Endothelial cell of umbilical vein (primary cell): ENCODE results near the gene GALNT13. TPM values are rescaled to one million over a fixed set of nuclear protein-coding genes. Genes with fewer than 3 reads are reported as not detected.

ENCODE experiments used
- BruUV-seq: library from RNA; stranded (reverse); fragments of 400-500 nt; replicated peaks from 2 replicates; lab custom pipeline; 2021; lab: Mats Ljungman, UMichigan
- CTCF ChIA-PET: fragments of 300-600, 350-600 bp; sonication (Branson Sonifier 250); formaldehyde crosslinking; loops from one replicate; lab custom pipeline; 2021; ENCODE audit warnings: antibody characterized with exemption, inconsistent platforms; lab: Charles Lee
- POLR2A ChIA-PET: fragments of 300-600, 350-600 bp; sonication (Branson Sonifier 250); formaldehyde crosslinking; loops from one replicate; lab custom pipeline; 2021; ENCODE audit warnings: antibody characterized with exemption, inconsistent platforms; lab: Charles Lee
- DNase-seq: peaks from one replicate; pipeline ENCODE4 v3.0.0-alpha.2; 2011; ENCODE audit warnings: low read depth, low spot score
- FAIRE-seq: peaks from 2 replicates; lab custom pipeline; 2011; peaks lifted over from hg19 to GRCh38; lab: Jason Lieb, UNC
- H2AFZ ChIP-seq: 2 replicates; pipeline ENCODE4 v1.6.0; 2012; ENCODE audit warnings: low read depth, low read length, control low read depth, inconsistent platforms
- H3K27ac ChIP-seq: 2 replicates; pipeline ENCODE4 v1.5.1; 2011; ENCODE audit warnings: low read depth, mild to moderate bottlenecking, control low read depth, low read length, moderate library complexity; ENCODE audit not compliant: insufficient read depth
- H3K27me3 ChIP-seq, 2 experiments: 2 replicates each; pipeline versions ENCODE4 v1.6.0 to v1.6.1; 2011; ENCODE audit warnings: low read length in 2 of 2, mixed read lengths in 1 of 2; ENCODE audit not compliant: control insufficient read depth in 2 of 2, insufficient read depth in 2 of 2
- H3K36me3 ChIP-seq, 2 experiments: 2 replicates in 1 of 2; 3 replicates in 1 of 2; pipeline ENCODE4 v1.5.1; 2011; ENCODE audit warnings: low read length in 2 of 2, mild to moderate bottlenecking in 1 of 2, moderate library complexity in 1 of 2; ENCODE audit not compliant: control insufficient read depth in 2 of 2, insufficient read depth in 2 of 2; ENCODE audit errors: extremely low read depth in 1 of 2
- H3K4me1 ChIP-seq: 3 replicates; pipeline ENCODE4 v1.5.1; 2011; ENCODE audit warnings: mild to moderate bottlenecking, low read length; ENCODE audit not compliant: control insufficient read depth, insufficient read depth; ENCODE audit errors: extremely low read depth
- H3K4me2 ChIP-seq: 2 replicates; pipeline ENCODE4 v1.6.1; 2011; ENCODE audit warnings: low read length, control low read depth, mixed read lengths; ENCODE audit not compliant: insufficient read depth
- H3K4me3 ChIP-seq, 3 experiments: fragments of 200-600 bp in 1 of 3; sonication (generic), shearing (Covaris generic) in 1 of 3; replicated peaks in 1 of 3; 2 replicates each; pipeline ENCODE4 v1.5.1; 2011 to 2016; ENCODE audit warnings: control low read depth in 3 of 3, low read length in 3 of 3, mild to moderate bottlenecking in 2 of 3, inconsistent platforms in 1 of 3, low read depth in 1 of 3, moderate library complexity in 1 of 3; ENCODE audit not compliant: insufficient read depth in 1 of 3
- H3K79me2 ChIP-seq: 2 replicates; pipeline ENCODE4 v1.6.0; 2012; ENCODE audit warnings: low read length, inconsistent platforms; ENCODE audit not compliant: control insufficient read depth, insufficient read depth
- H3K9ac ChIP-seq: replicated peaks from 2 replicates; pipeline ENCODE3; 2011; ENCODE audit warnings: low read length, control low read depth; ENCODE audit not compliant: insufficient read depth; ENCODE audit errors: extremely low read depth
- H3K9me1 ChIP-seq: replicated peaks from 3 replicates; pipeline ENCODE4 v1.6.0; 2011; ENCODE audit warnings: mild to moderate bottlenecking, low read length; ENCODE audit not compliant: control insufficient read depth, insufficient read depth; ENCODE audit errors: extremely low read depth
- H3K9me3 ChIP-seq: replicated peaks from 2 replicates; pipeline ENCODE4 v1.5.1; 2012; ENCODE audit warnings: low read length, inconsistent platforms; ENCODE audit not compliant: control insufficient read depth, insufficient read depth
- H4K20me1 ChIP-seq: replicated peaks from 2 replicates; pipeline ENCODE3; 2011; ENCODE audit warnings: mild to moderate bottlenecking, low read length; ENCODE audit not compliant: control insufficient read depth, insufficient read depth; ENCODE audit errors: extremely low read depth
- CTCF ChIP-seq, 2 donors: IDR thresholded peaks; 1 replicate in 1 of 2; 2 replicates in 1 of 2; pipeline ENCODE4 v1.5.1; 2011; ENCODE audit warnings: low read length in 2 of 2, mild to moderate bottlenecking in 2 of 2, moderate library complexity in 2 of 2, control low read depth in 1 of 2, inconsistent platforms in 1 of 2, low read depth in 1 of 2; ENCODE audit not compliant: insufficient read depth in 1 of 2; ENCODE audit errors: extremely low read depth in 1 of 2
- EZH2 ChIP-seq: IDR thresholded peaks from 2 replicates; pipeline ENCODE4 v1.6.1; 2012; ENCODE audit warnings: borderline replicate concordance, low read depth, mild to moderate bottlenecking, moderate library complexity, low read length, inconsistent platforms; ENCODE audit not compliant: severe bottlenecking
- FOS ChIP-seq: IDR thresholded peaks from 2 replicates; pipeline ENCODE4 v1.6.1; 2011; ENCODE audit warnings: mild to moderate bottlenecking, low read length, moderate library complexity, borderline replicate concordance; ENCODE audit not compliant: insufficient read depth
- GATA2 ChIP-seq: IDR thresholded peaks from 2 replicates; pipeline ENCODE4 v1.7.0; 2011; ENCODE audit warnings: low read depth, mild to moderate bottlenecking, moderate library complexity, mixed read lengths, low read length; ENCODE audit not compliant: insufficient read length, insufficient read depth
- JUN ChIP-seq: IDR thresholded peaks from 2 replicates; pipeline ENCODE4 v1.6.1; 2011; ENCODE audit warnings: borderline replicate concordance, low read depth; ENCODE audit not compliant: insufficient read length, insufficient read depth
- MYC ChIP-seq: IDR thresholded peaks from one replicate; pipeline ENCODE4 v1.6.1; 2011; ENCODE audit warnings: mild to moderate bottlenecking, low read depth, low read length
- POLR2A ChIP-seq: IDR thresholded peaks from 2 replicates; pipeline ENCODE4 v1.6.1; 2012; ENCODE audit warnings: low read depth, mild to moderate bottlenecking, control low read depth, low read length
- POLR2AphosphoS5 ChIP-seq: IDR thresholded peaks from 2 replicates; pipeline ENCODE4 v1.6.1; 2012; ENCODE audit warnings: low read depth, mild to moderate bottlenecking, control low read depth, low read length, moderate library complexity; ENCODE audit not compliant: insufficient read depth
- dilution Hi-C: fragments of 300-500 bp; cut with MboI; formaldehyde crosslinking; loops from one replicate; pipeline ENCODE4 v1.15.0; 2019; ENCODE audit warnings: low sequenced_read_pairs; ENCODE audit not compliant: extremely low pct_ligation_motif_present
- intact Hi-C: fragments of 100-400 bp; cut with micrococcal nuclease; formaldehyde crosslinking; loops from one replicate; pipeline ENCODE4 v1.10.0; 2022
- polyA plus RNA-seq, 4 experiments: library from polyadenylated mRNA; depleted of rRNA in 3 of 4; stranded (reverse) in 3 of 4; unstranded in 1 of 4; fragments of >200 nt; gene quantifications; 2 replicates each; pipeline versions ENCODE4 v1.2.1 to v1.2.3, GENCODE V29; 2011 to 2012; ENCODE audit warnings: missing spikeins in 1 of 4
- total RNA-seq: library from RNA; stranded (reverse); gene quantifications from 2 replicates; pipeline ENCODE4 v1.2.3, GENCODE V29; 2021
- TF ChIP-seq, protein P1 (sequence below): IDR thresholded peaks from 2 replicates; pipeline ENCODE4 v1.6.1; 2011; ENCODE audit not compliant: insufficient read depth, insufficient read length

The GALNT13 gene
- total and polyA plus RNA-seq, 2 donors (not counting 3 experiments of a cell fraction or from before 2014, with no cell fraction given): 0.06 TPM; not detected in 1

DNA sequence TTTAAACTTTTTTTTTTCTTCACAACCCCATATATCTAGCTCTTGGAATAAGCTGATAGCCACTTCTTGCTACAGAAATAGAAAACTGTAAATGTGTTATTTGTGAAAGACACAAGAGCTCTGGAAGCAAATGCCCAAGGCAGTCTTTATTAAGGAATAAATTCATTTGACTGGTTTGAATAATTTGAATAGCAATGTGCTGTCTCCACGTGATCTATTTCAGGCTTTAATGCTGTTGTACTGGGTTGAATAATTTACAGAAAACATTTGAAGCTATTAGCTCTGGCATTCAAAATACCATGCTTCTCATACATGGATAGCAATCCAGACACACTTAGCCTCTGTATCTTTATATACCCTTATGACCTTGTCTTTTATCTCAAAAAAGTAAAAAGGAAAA, 460.1 kb downstream of the GALNT13 start:
- Histone ChIP-seq H3K36me3 (no peaks in the 10 kb centered on the region), H3K9me3 (no peaks in the 10 kb centered on the region), H3K4me2 (no peak overlapping the region), H3K4me1 (no peaks in the 10 kb centered on the region), H3K27ac (no peak overlapping the region), H3K9me1 (no peaks in the 10 kb centered on the region), H3K27me3 (no peaks in the 10 kb centered on the region), H2AFZ (no peak overlapping the region), H4K20me1 (no peaks in the 10 kb centered on the region), H3K4me3 (no peak overlapping the region), H3K9ac (no peak overlapping the region), H3K79me2 (no peaks in the 10 kb centered on the region)
- CTCF ChIA-PET: interaction anchor here (1.1 kb wide), 1 partner anchor 12 kb away, joined by 3 read pairs; no protein-coding TSS in a partner anchor
- POLR2A ChIA-PET: no interaction called here
- intact Hi-C loops (no loop called here), dilution Hi-C loops (no loop called here)
- FAIRE-seq: no peak
- TF ChIP-seq JUN: no peak
- TF ChIP-seq, protein P1, sequence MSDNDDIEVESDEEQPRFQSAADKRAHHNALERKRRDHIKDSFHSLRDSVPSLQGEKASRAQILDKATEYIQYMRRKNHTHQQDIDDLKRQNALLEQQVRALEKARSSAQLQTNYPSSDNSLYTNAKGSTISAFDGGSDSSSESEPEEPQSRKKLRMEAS: no peak
- no peak for TF ChIP-seq FOS
- no peak for TF ChIP-seq EZH2
- DNase-seq: no peak
- no TSS peak for BruUV-seq

GRCh38 chr2:154336201-154336600, 464.5 kb downstream of the GALNT13 start:
- dilution Hi-C loops: no loop called here
- no peaks in the 10 kb centered on the region for H3K9me3 ChIP-seq
- POLR2A ChIA-PET: no interaction called here
- intact Hi-C loops: no loop called here
- H3K4me2 ChIP-seq: no peak overlapping the region
- no peak for FAIRE-seq
- no peak overlapping the region for H3K4me3 ChIP-seq
- BruUV-seq: no TSS peak
- no peaks in the 10 kb centered on the region for H3K36me3 ChIP-seq
- CTCF ChIA-PET: no interaction called here
- H3K9me1 ChIP-seq: no peaks in the 10 kb centered on the region
- no peaks in the 10 kb centered on the region for H4K20me1 ChIP-seq
- H2AFZ ChIP-seq: no peak overlapping the region
- H3K9ac ChIP-seq: no peak overlapping the region
- H3K79me2 ChIP-seq: no peaks in the 10 kb centered on the region
- no peak overlapping the region for H3K27ac ChIP-seq
- no peak for DNase-seq
- no peak for TF ChIP-seq POLR2AphosphoS5
- no peak for TF ChIP-seq JUN
- TF ChIP-seq POLR2A: no peak
- TF ChIP-seq EZH2: no peak
- TF ChIP-seq, protein P1: no peak
- TF ChIP-seq FOS: no peak
- TF ChIP-seq MYC: no peak
- TF ChIP-seq GATA2: no peak
- TF ChIP-seq CTCF (IDR thresholded peaks at IDR 0.05; ENCODE audit: extremely low read depth in 1 of 2, insufficient read depth in 1 of 2, low read depth in 1 of 2, low read length in 2 of 2): no peak
- H3K27me3 ChIP-seq: no peaks in the 10 kb centered on the region
- H3K4me1 ChIP-seq: no peaks in the 10 kb centered on the region
